LNCaP clone FGC (cell line): Measurements from ENCODE around the gene VWA3B.
A peak's percentile ranks its signal among the peaks of the same experiment; 100 is the strongest.

Source experiments
- DNase-seq: peaks from one replicate; pipeline ENCODE4 v3.0.0-alpha.2; 2011; ENCODE audit warnings: low read depth
- H3K4me3 ChIP-seq: 2 replicates; pipeline ENCODE4 v1.5.1; 2011; ENCODE audit warnings: mild to moderate bottlenecking, low read depth, low read length, control low read depth
- CTCF ChIP-seq: IDR thresholded peaks from 2 replicates; pipeline ENCODE4 v1.5.1; 2012; ENCODE audit warnings: mild to moderate bottlenecking; ENCODE audit not compliant: control insufficient read depth, insufficient read depth; ENCODE audit errors: extremely low read depth

Gene VWA3B

DNA sequence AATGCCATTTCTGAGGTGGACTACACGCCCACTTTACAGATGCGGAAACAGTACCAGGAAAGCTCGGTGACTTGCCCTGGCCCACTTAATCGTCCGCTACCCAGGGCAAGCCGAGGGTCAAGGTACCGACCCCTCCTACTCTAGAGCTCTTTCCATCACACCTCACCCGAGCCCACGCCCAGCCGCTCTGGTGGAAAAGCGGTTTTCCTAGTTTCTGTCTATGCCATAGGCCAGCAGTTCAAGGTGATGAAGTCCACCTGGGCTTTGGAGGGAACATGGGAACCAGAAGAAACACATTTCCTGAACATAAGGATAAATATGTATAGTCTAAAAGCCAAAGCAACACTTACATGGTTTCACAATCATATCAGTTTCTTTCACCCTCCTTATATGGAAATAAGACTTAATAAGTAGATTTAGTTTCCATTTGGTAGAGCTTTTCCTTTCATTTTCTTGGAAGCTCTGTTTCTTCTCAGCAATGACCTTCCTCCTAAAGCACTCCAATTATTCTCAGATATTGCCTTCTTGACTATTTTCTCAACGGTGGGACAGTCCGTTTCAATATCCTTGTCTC lies 567 bp downstream of the VWA3B start:
- H3K4me3 ChIP-seq, result peak overlapping the region; percentile 43
- TF ChIP-seq CTCF, result no peak

DNA sequence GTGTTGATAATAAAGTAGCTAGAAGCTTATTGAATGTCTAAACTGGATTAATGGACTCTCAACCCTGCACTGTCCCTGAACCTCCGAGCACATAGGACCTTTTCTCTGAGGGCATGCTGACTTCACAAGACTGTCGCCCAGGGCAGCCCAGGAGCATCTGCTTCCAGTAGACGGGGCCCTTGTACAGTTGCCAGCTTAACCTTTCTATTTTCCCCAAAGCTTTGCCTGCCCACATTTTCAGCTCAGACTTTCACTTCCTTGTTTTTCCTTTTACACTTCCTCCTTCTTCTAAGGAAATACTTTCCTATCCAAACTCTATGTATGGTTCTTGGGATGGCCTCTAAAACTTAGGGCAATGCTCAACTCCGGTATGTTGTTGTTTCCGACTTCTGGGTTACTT lies 1.3 kb downstream of the VWA3B start:
- DNase-seq, result no peak
- no peak for TF ChIP-seq CTCF
- no peak overlapping the region for H3K4me3 ChIP-seq

More for the DNA sequence above, 567 bp downstream of the VWA3B start:
- no peak for DNase-seq

GRCh38 chr2:98089941-98090340 lies 3.0 kb downstream of the VWA3B start:
- H3K4me3 ChIP-seq, result no peak overlapping the region
- no peak for DNase-seq
- TF ChIP-seq CTCF, result no peak

- no peak overlapping the region for H3K4me3 ChIP-seq
- TF ChIP-seq CTCF, result no peak
- no peak for DNase-seq
Observed at GRCh38 chr2:98090951-98091350, 4.0 kb downstream of the VWA3B start.

- no peak for TF ChIP-seq CTCF
- DNase-seq, result no peak
- H3K4me3 ChIP-seq, result no peak overlapping the region
Observed at GRCh38 chr2:98091738-98092137, 4.8 kb downstream of the VWA3B start.

GRCh38 chr2:98093146-98093545 lies 6.2 kb downstream of the VWA3B start:
- no peak for DNase-seq
- no peak for TF ChIP-seq CTCF
- H3K4me3 ChIP-seq, result no peak overlapping the region

GRCh38 chr2:98093611-98094010 lies 6.6 kb downstream of the VWA3B start:
- no peak overlapping the region for H3K4me3 ChIP-seq
- TF ChIP-seq CTCF, result no peak

More at GRCh38 chr2:98093611-98094010, 6.6 kb downstream of the VWA3B start:
- no peak for DNase-seq
